ENCODE results near the gene MARVELD3. TPM values are rescaled to one million over a fixed set of nuclear protein-coding genes. Genes with fewer than 3 reads are reported as not detected.
A peak's percentile ranks its signal among the peaks of the same experiment; 100 is the strongest.

Gene MARVELD3
- total RNA-seq, 1 experiment from 2014 or later, result 27.0 TPM

- Histone ChIP-seq H2BK15ac (ENCODE audit: low read depth, low read length) (no peak overlapping the region), H3K14ac (ENCODE audit: insufficient read depth, low read length) (no peak overlapping the region), H4K91ac (ENCODE audit: insufficient read length, low read depth, low read length) (no peak overlapping the region), H4K8ac (replicated peaks; ENCODE audit: insufficient read length, low read depth, low read length) (no peak overlapping the region), H3K79me2 (ENCODE audit: insufficient read depth, low read length) (no peaks in the 10 kb centered on the region), H3K23me2 (ENCODE audit: insufficient read length, low read depth, low read length, poor library complexity, severe bottlenecking) (no peaks in the 10 kb centered on the region), H4K20me1 (ENCODE audit: control insufficient read depth, insufficient read depth, insufficient read length) (no peaks in the 10 kb centered on the region), H3K23ac (ENCODE audit: insufficient read length, low read depth, low read length) (no peak overlapping the region), H3K27me3 (ENCODE audit: insufficient read depth, low read length) (no peaks in the 10 kb centered on the region), H3T11ph (ENCODE audit: low read length) (no peak overlapping the region), H2AFZ (ENCODE audit: low read length) (no peak overlapping the region), H2BK5ac (ENCODE audit: insufficient read length, low read length) (no peak overlapping the region), H3K4me2 (ENCODE audit: insufficient read depth, insufficient read length, low read length) (no peak overlapping the region), H3K27ac (ENCODE audit: insufficient read length, low read depth, low read length) (no peak overlapping the region), H3K79me1 (ENCODE audit: insufficient read depth, low read depth, low read length, poor library complexity, severe bottlenecking) (no peaks in the 10 kb centered on the region), H2AK5ac (ENCODE audit: insufficient read length, low read length) (no peak overlapping the region), H2BK12ac (ENCODE audit: insufficient read length, low read depth, low read length) (no peak overlapping the region), H3K18ac (ENCODE audit: insufficient read length, low read depth, low read length) (no peak overlapping the region), H3K56ac (ENCODE audit: insufficient read length, low read depth, low read length) (no peak overlapping the region), H2BK120ac (ENCODE audit: low read depth, low read length, poor library complexity, severe bottlenecking) (no peak overlapping the region), H2BK20ac (ENCODE audit: low read depth, low read length, poor library complexity, severe bottlenecking) (no peak overlapping the region), H3K9me3 (ENCODE audit: control insufficient read depth, low read depth, low read length) (no peaks in the 10 kb centered on the region), H3K9ac (ENCODE audit: extremely low read depth, insufficient read length, low read length) (no peak overlapping the region), H4K5ac (ENCODE audit: insufficient read length, low read depth, low read length) (no peak overlapping the region), H3K4ac (ENCODE audit: low read depth, low read length) (no peak overlapping the region), H3K4me1 (ENCODE audit: insufficient read depth, low read length) (no peaks in the 10 kb centered on the region)
- Mint-ChIP-seq H3K27me3 (ENCODE audit: low read depth) (no peaks in the 10 kb centered on the region), H3K27ac (0 out of 7 replicates have a peak overlapping the region, but pooled peaks of 1 of the 3 experiments have one; percentile 24), H3K4me1 (peaks cover 3 to 16% of the 10 kb centered on the region in 2 experiments; a peak in 3 of 4 replicates), H3K4me3 (no peak overlapping the region), H3K36me3 (ENCODE audit: insufficient read depth in 1 of 3, low read depth in 3 of 3) (peaks cover 7 to 64% (median 31%) of the 10 kb centered on the region in 3 experiments; a peak in 6 of 7 replicates), H3K9me3 (no peaks in the 10 kb centered on the region)
- DNase-seq, result no peak
- TF ChIP-seq CTCF (conservative IDR thresholded peaks at IDR 0.05), result peak; percentile 66
- WGBS (ENCODE audit: extremely low coverage, insufficient read length, low lambda C conversion rate), result no CpG with 5 or more reads among the region's 6 CpGs
Observed at GRCh38 chr16:71648921-71649320, 22.9 kb downstream of the MARVELD3 start.

Data from H9 (cell line).